ENCODE measurements around the gene TNFRSF25.
A peak's percentile ranks its signal among the peaks of the same experiment; 100 is the strongest.
"Not testable (repeated sequence)": the region's sequence is repeated elsewhere in the genome, so short reads cannot be mapped to it uniquely, and the experiment has no call there.

The TNFRSF25 gene

GRCh38 chr1:6467744-6468688 lies 2.0 kb upstream of the TNFRSF25 start:
- no peak for DNase-seq

GRCh38 chr1:6467224-6467623 lies 1.3 kb upstream of the TNFRSF25 start:
- DNase-seq: no peak

- no peak for DNase-seq
Observed at GRCh38 chr1:6466751-6467150, 778 bp upstream of the TNFRSF25 start.

GRCh38 chr1:6465461-6466005 lies 440 bp downstream of the TNFRSF25 start:
- no peak for DNase-seq

GRCh38 chr1:6464915-6465314 lies 1.1 kb downstream of the TNFRSF25 start:
- no peak for DNase-seq

GRCh38 chr1:6464514-6464836 lies 1.5 kb downstream of the TNFRSF25 start:
- no peak for DNase-seq

- no peak for DNase-seq
Observed at GRCh38 chr1:6463120-6463412, 2.9 kb downstream of the TNFRSF25 start.

- DNase-seq: no peak
Observed at GRCh38 chr1:6462412-6463119, 3.4 kb downstream of the TNFRSF25 start.

- DNase-seq: no peak
Observed at GRCh38 chr1:6461538-6462411, 4.2 kb downstream of the TNFRSF25 start.

GRCh38 chr1:6461051-6461530 lies 4.9 kb downstream of the TNFRSF25 start:
- DNase-seq: peak; percentile 35

GRCh38 chr1:6460301-6461050 lies 5.5 kb downstream of the TNFRSF25 start:
- DNase-seq: peak; percentile 39

- peak; percentile 42 for DNase-seq
Observed at GRCh38 chr1:6459850-6460265, 6.1 kb downstream of the TNFRSF25 start.

GRCh38 chr1:6456800-6457466 lies 9.0 kb downstream of the TNFRSF25 start:
- DNase-seq: no peak

GRCh38 chr1:6455752-6456520 lies 10.0 kb downstream of the TNFRSF25 start:
- DNase-seq: peak; percentile 37

GRCh38 chr1:6454856-6455751 lies 10.9 kb downstream of the TNFRSF25 start:
- DNase-seq: peak; percentile 69

- DNase-seq: peak; percentile 75
Observed at GRCh38 chr1:6453895-6454855, 11.8 kb downstream of the TNFRSF25 start.

- no peak for DNase-seq
Observed at GRCh38 chr1:6450943-6451373, 15.0 kb downstream of the TNFRSF25 start.

- not testable (repeated sequence) for DNase-seq
Observed at GRCh38 chr1:6450486-6450885, 15.5 kb downstream of the TNFRSF25 start.
